GM23338 (cell line): ENCODE measurements around the gene SPTB. TPM values are rescaled to one million over a fixed set of nuclear protein-coding genes. Genes with fewer than 3 reads are reported as not detected.

ENCODE experiments used
- ATAC-seq: fragments of 200-7000 bp; cut with Tn5 transposase; 3 replicates; pipeline ENCODE4 v1.9.1; 2020
- DNase-seq: peaks from one replicate; pipeline ENCODE4 v3.0.0-alpha.2; 2015; ENCODE audit warnings: low spot score
- H2AFZ ChIP-seq: fragments of 200-600 bp; sonication (generic); 2 replicates; pipeline ENCODE4 v1.8.0; 2016; ENCODE audit warnings: antibody characterized with exemption, mild to moderate bottlenecking, moderate library complexity
- H3F3A ChIP-seq: fragments of 200-600 bp; sonication (generic); replicated peaks from 2 replicates; pipeline ENCODE4 v1.8.0; 2017; ENCODE audit warnings: antibody characterized with exemption, mixed run types, low read depth
- H3K27ac ChIP-seq: fragments of 200-600 bp; sonication (generic); 2 replicates; pipeline ENCODE4 v1.6.1; 2016; ENCODE audit warnings: low read depth
- H3K27me3 ChIP-seq: fragments of 200-600 bp; sonication (generic); 2 replicates; pipeline ENCODE4 v1.8.0; 2016; ENCODE audit warnings: mild to moderate bottlenecking, mixed run types, moderate library complexity; ENCODE audit not compliant: insufficient read depth
- H3K36me3 ChIP-seq: fragments of 200-600 bp; sonication (generic); 2 replicates; pipeline ENCODE4 v1.8.0; 2016; ENCODE audit warnings: mild to moderate bottlenecking; ENCODE audit not compliant: insufficient read depth
- H3K4me1 ChIP-seq: fragments of 200-600 bp; sonication (generic); 2 replicates; pipeline ENCODE4 v1.8.0; 2016; ENCODE audit warnings: mild to moderate bottlenecking, moderate library complexity; ENCODE audit not compliant: insufficient read depth
- H3K4me2 ChIP-seq: fragments of 200-600 bp; sonication (generic); 2 replicates; pipeline ENCODE4 v1.7.1; 2017; ENCODE audit warnings: mixed run types
- H3K4me3 ChIP-seq: fragments of 200-600 bp; sonication (generic); 2 replicates; pipeline ENCODE4 v1.6.1; 2016; ENCODE audit warnings: mixed run types
- H3K79me2 ChIP-seq: fragments of 200-600 bp; sonication (generic); replicated peaks from 2 replicates; pipeline ENCODE4 v1.8.0; 2017; ENCODE audit warnings: mild to moderate bottlenecking; ENCODE audit not compliant: insufficient read depth
- H3K9me2 ChIP-seq: fragments of 200-600 bp; sonication (generic); 2 replicates; pipeline ENCODE4 v1.8.0; 2017; ENCODE audit not compliant: insufficient read depth
- H4K20me1 ChIP-seq: fragments of 200-600 bp; sonication (generic); replicated peaks from 2 replicates; pipeline ENCODE4 v1.8.0; 2017; ENCODE audit warnings: mild to moderate bottlenecking; ENCODE audit not compliant: insufficient read depth
- H3K27ac Mint-ChIP-seq: 2 replicates; pipeline ENCODE4 v1.8.0; 2020; ENCODE audit warnings: inconsistent platforms, mild to moderate bottlenecking, moderate library complexity, mixed read lengths
- H3K27me3 Mint-ChIP-seq: 3 replicates; pipeline ENCODE4 v1.8.0; 2022; ENCODE audit warnings: low read depth, mild to moderate bottlenecking, moderate library complexity, mixed read lengths, inconsistent platforms; ENCODE audit not compliant: insufficient read depth, poor library complexity
- H3K36me3 Mint-ChIP-seq: 3 replicates; pipeline ENCODE4 v1.8.0; 2021; ENCODE audit warnings: low read depth, mild to moderate bottlenecking, inconsistent platforms, moderate library complexity, mixed read lengths
- H3K4me1 Mint-ChIP-seq: 3 replicates; pipeline ENCODE4 v1.8.0; 2020; ENCODE audit warnings: mild to moderate bottlenecking, inconsistent platforms, mixed read lengths
- H3K4me3 Mint-ChIP-seq: 3 replicates; pipeline ENCODE4 v1.8.0; 2021; ENCODE audit warnings: moderate library complexity, mild to moderate bottlenecking, inconsistent platforms, mixed read lengths
- H3K9me3 Mint-ChIP-seq: 3 replicates; pipeline ENCODE4 v1.8.0; 2020; ENCODE audit warnings: moderate library complexity, mild to moderate bottlenecking, inconsistent platforms, mixed read lengths
- CREB1 ChIP-seq: fragments of 250-450 bp; sonication (Bioruptor Pico); IDR thresholded peaks from 2 replicates; pipeline ENCODE4 v1.5.0; 2020; ENCODE audit warnings: low read depth, mild to moderate bottlenecking, moderate library complexity
- CTCF ChIP-seq, 2 experiments: fragments of 200-600 bp in 1 of 2; sonication (generic) in 1 of 2; conservative IDR thresholded peaks; 2 replicates each; pipeline versions ENCODE4 v1.5.1 to v1.6.1; 2016 to 2017; ENCODE audit warnings: antibody characterized with exemption in 2 of 2, low read depth in 2 of 2, mild to moderate bottlenecking in 2 of 2, moderate library complexity in 1 of 2
- EZH2 ChIP-seq: fragments of 200-600 bp; sonication (generic); IDR thresholded peaks from one replicate; pipeline ENCODE4 v1.8.0; 2017; ENCODE audit warnings: antibody characterized with exemption, mild to moderate bottlenecking, low read depth; ENCODE audit not compliant: unreplicated experiment
- EZH2phosphoT487 ChIP-seq: fragments of 200-600 bp; sonication (generic); IDR thresholded peaks from one replicate; pipeline ENCODE4 v1.8.1; 2018; ENCODE audit warnings: antibody characterized with exemption; ENCODE audit not compliant: unreplicated experiment
- JUNB ChIP-seq: IDR thresholded peaks from one replicate; pipeline ENCODE4 v1.6.1; 2016; ENCODE audit warnings: antibody characterized with exemption; ENCODE audit not compliant: unreplicated experiment
- NANOG ChIP-seq: IDR thresholded peaks from 2 replicates; pipeline ENCODE4 v1.6.1; 2016; ENCODE audit warnings: antibody characterized with exemption, borderline replicate concordance
- REST ChIP-seq: IDR thresholded peaks from one replicate; pipeline ENCODE4 v1.6.1; 2018; ENCODE audit warnings: antibody characterized with exemption; ENCODE audit not compliant: unreplicated experiment
- ZNF114 ChIP-seq: fragments of 250-450 bp; sonication (Bioruptor Pico); IDR thresholded peaks from 2 replicates; pipeline ENCODE4 v1.5.0; 2020; ENCODE audit warnings: mild to moderate bottlenecking, moderate library complexity
- ZNF331 ChIP-seq: fragments of 250-450 bp; sonication (Bioruptor Pico); IDR thresholded peaks from 2 replicates; pipeline ENCODE4 v1.5.0; 2020; ENCODE audit warnings: low read depth, mild to moderate bottlenecking, moderate library complexity
- ZNF462 ChIP-seq: fragments of 250-450 bp; sonication (Bioruptor Pico); IDR thresholded peaks from 2 replicates; pipeline ENCODE4 v1.5.0; 2020; ENCODE audit warnings: mild to moderate bottlenecking, moderate library complexity
- polyA plus RNA-seq: library from polyadenylated mRNA; unstranded; fragments of >200 nt; fragmentation: Nextera tagmentation; extraction: Ambion mirVana; gene quantifications from 2 replicates; pipeline ENCODE4 v1.2.1, GENCODE V29; 2016
- total RNA-seq: library from RNA; depleted of rRNA; stranded (reverse); fragments of >200 nt; shearing (Covaris generic); gene quantifications from 2 replicates; pipeline ENCODE4 v1.2.3, GENCODE V29; 2014

The SPTB gene
- total and polyA plus RNA-seq, 2 experiments from 2014 or later: 1.1 to 1.9 TPM

- TF ChIP-seq CTCF (conservative IDR thresholded peaks at IDR 0.05; ENCODE audit: low read depth in 2 of 2) (no peak), CREB1 (no peak), JUNB (no peak), EZH2phosphoT487 (no peak), NANOG (peak; percentile 47; the same call in 1 of the 2 replicates)
Measured at GRCh38 chr14:64701660-64702059, 178.0 kb downstream of the SPTB start (continued).

GRCh38 chr14:64700894-64701293 is 178.8 kb downstream of the SPTB start:
- H3K4me3 Mint-ChIP-seq: peak overlapping the region; percentile 37; the same call in 1 of the 3 replicates
- Histone ChIP-seq H3K4me1 (peaks cover 61% of the 10 kb centered on the region), H3F3A (peaks cover 25% of the 10 kb centered on the region; the same call in 1 of the 2 replicates), H3K4me2 (peak overlapping the region; percentile 95), H3K27me3 (peaks cover 5% of the 10 kb centered on the region; the same call in 1 of the 2 replicates), H3K79me2 (peaks cover 15% of the 10 kb centered on the region), H2AFZ (no peak overlapping the region), H3K27ac (peak overlapping the region; percentile 85), H4K20me1 (no peaks in the 10 kb centered on the region), H3K36me3 (no peaks in the 10 kb centered on the region), H3K4me3 (peak overlapping the region; percentile 21), H3K9me2 (no peaks in the 10 kb centered on the region)
- H3K36me3 Mint-ChIP-seq: no peaks in the 10 kb centered on the region
- H3K9me3 Mint-ChIP-seq: no peaks in the 10 kb centered on the region
- ATAC-seq: no peak
- H3K27ac Mint-ChIP-seq: peak overlapping the region; percentile 62; the same call in 1 of the 2 replicates
- peaks cover 64% of the 10 kb centered on the region for H3K4me1 Mint-ChIP-seq
- peaks cover 10% of the 10 kb centered on the region for H3K27me3 Mint-ChIP-seq
- DNase-seq: no peak
- TF ChIP-seq EZH2: no peak
- no peak for TF ChIP-seq ZNF462 (CRISPR knock-in tag)
- no peak for TF ChIP-seq EZH2phosphoT487
- no peak for TF ChIP-seq ZNF114
- TF ChIP-seq REST: no peak
- TF ChIP-seq ZNF331 (CRISPR knock-in tag): no peak
- no peak for TF ChIP-seq JUNB
- TF ChIP-seq CREB1: no peak
- TF ChIP-seq CTCF (conservative IDR thresholded peaks at IDR 0.05; ENCODE audit: low read depth in 2 of 2): no peak
